MG63 (cell line): ENCODE data around the gene HMMR. TPM values are rescaled to one million over a fixed set of nuclear protein-coding genes. Genes with fewer than 3 reads are reported as not detected.
"Not testable (repeated sequence)": the region's sequence is repeated elsewhere in the genome, so short reads cannot be mapped to it uniquely, and the experiment has no call there.

ENCODE experiments used
- DNase-seq: peaks from one replicate; pipeline ENCODE4 v3.0.0-alpha.2; 2020
- H3K27me3 ChIP-seq: fragments of 250-450 bp; sonication (Bioruptor Pico); 2 replicates; pipeline ENCODE4 v1.5.1; 2020; ENCODE audit warnings: mild to moderate bottlenecking, moderate library complexity
- H3K36me3 ChIP-seq: fragments of 250-450 bp; sonication (Bioruptor Pico); 2 replicates; pipeline ENCODE4 v1.5.1; 2020; ENCODE audit warnings: mild to moderate bottlenecking, moderate library complexity
- H3K4me3 ChIP-seq: fragments of 250-450 bp; sonication (Bioruptor Pico); 2 replicates; pipeline ENCODE4 v1.5.1; 2020; ENCODE audit warnings: mild to moderate bottlenecking, moderate library complexity
- H3K9me3 ChIP-seq: fragments of 250-450 bp; sonication (Bioruptor Pico); 2 replicates; pipeline ENCODE4 v1.5.1; 2020; ENCODE audit warnings: mild to moderate bottlenecking, moderate library complexity
- total RNA-seq: library from RNA; depleted of rRNA; stranded (reverse); fragments of >200 nt; shearing (Covaris generic); gene quantifications from 2 replicates; pipeline ENCODE4 v1.2.3, GENCODE V29; 2014; ENCODE audit warnings: low replicate concordance; rRNA removed

Gene HMMR
- total RNA-seq, 1 experiment from 2014 or later, result 73.4 TPM

- Histone ChIP-seq H3K4me3 (no peak overlapping the region), H3K27me3 (peaks cover 2% of the 10 kb centered on the region; the same call in 1 of the 2 replicates), H3K9me3 (no peaks in the 10 kb centered on the region), H3K36me3 (no peaks in the 10 kb centered on the region)
- DNase-seq, result no peak
These were observed 72.0 kb downstream of the HMMR start for GRCh38 chr5:163532171-163533084.

- DNase-seq, result no peak
- H3K27me3 ChIP-seq, result peaks cover 8% of the 10 kb centered on the region; the same call in 1 of the 2 replicates
- no peaks in the 10 kb centered on the region for H3K36me3 ChIP-seq
- H3K9me3 ChIP-seq, result no peaks in the 10 kb centered on the region
- no peak overlapping the region for H3K4me3 ChIP-seq
These were observed 72.8 kb downstream of the HMMR start for GRCh38 chr5:163533223-163533622.

GRCh38 chr5:163534492-163535094 is 74.2 kb downstream of the HMMR start:
- Histone ChIP-seq H3K4me3 (no peak overlapping the region), H3K27me3 (peaks cover 8% of the 10 kb centered on the region; the same call in 1 of the 2 replicates), H3K9me3 (no peaks in the 10 kb centered on the region), H3K36me3 (no peaks in the 10 kb centered on the region)
- no peak for DNase-seq

DNA sequence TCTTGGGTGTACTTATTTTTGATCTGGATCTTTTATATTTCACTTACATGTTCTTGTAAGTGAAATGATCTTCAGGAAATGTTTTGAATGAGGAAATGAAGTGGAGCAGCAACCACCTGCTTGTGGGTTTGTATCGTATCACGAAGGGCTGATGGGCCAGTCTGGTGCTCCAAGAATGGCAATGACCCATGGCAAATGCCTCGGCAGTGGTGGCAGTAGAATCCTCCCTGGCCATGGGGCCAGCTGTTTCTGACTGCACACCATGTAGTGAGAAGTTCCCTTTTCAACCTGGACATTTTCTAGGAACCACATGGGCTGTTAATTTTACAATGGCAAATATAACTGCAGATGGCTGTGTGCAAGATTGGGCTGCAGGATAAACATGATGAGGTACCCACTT is 74.9 kb downstream of the HMMR start:
- DNase-seq, result no peak
- Histone ChIP-seq H3K9me3 (no peaks in the 10 kb centered on the region), H3K27me3 (peaks cover 13% of the 10 kb centered on the region; the same call in 1 of the 2 replicates), H3K4me3 (no peak overlapping the region), H3K36me3 (no peaks in the 10 kb centered on the region)

GRCh38 chr5:163536442-163536841 is 76.0 kb downstream of the HMMR start:
- not testable (repeated sequence) for H3K4me3 ChIP-seq, H3K9me3 ChIP-seq, DNase-seq, H3K36me3 ChIP-seq
- H3K27me3 ChIP-seq, result peaks cover 24% of the 10 kb centered on the region

GRCh38 chr5:163540696-163541095 is 80.3 kb downstream of the HMMR start:
- peaks cover 44% of the 10 kb centered on the region for H3K27me3 ChIP-seq
- no peaks in the 10 kb centered on the region for H3K9me3 ChIP-seq
- DNase-seq, result no peak
- H3K4me3 ChIP-seq, result no peak overlapping the region
- H3K36me3 ChIP-seq, result no peaks in the 10 kb centered on the region

Other genes starting within 250 kb of the HMMR start
- 134 and 208 TPM in 2 replicates for gene CCNG1, start 23.0 kb upstream of the HMMR start, total RNA-seq
- 16.4 and 62.7 TPM in 2 replicates for gene NUDCD2, start 530 bp upstream of the HMMR start, total RNA-seq
- 36.8 and 90.5 TPM in 2 replicates for gene MAT2B, start 45.0 kb downstream of the HMMR start, total RNA-seq